HG03196 (cell line): ENCODE measurements around the gene RUSC1.
"Not testable (repeated sequence)": the region's sequence is repeated elsewhere in the genome, so short reads cannot be mapped to it uniquely, and the experiment has no call there.

ENCODE experiments used
- ATAC-seq: cut with Tn5 transposase; IDR thresholded peaks from one replicate; pipeline ENCODE4 v1.9.1; 2021; ENCODE audit not compliant: unreplicated experiment

The RUSC1 gene, protein sequence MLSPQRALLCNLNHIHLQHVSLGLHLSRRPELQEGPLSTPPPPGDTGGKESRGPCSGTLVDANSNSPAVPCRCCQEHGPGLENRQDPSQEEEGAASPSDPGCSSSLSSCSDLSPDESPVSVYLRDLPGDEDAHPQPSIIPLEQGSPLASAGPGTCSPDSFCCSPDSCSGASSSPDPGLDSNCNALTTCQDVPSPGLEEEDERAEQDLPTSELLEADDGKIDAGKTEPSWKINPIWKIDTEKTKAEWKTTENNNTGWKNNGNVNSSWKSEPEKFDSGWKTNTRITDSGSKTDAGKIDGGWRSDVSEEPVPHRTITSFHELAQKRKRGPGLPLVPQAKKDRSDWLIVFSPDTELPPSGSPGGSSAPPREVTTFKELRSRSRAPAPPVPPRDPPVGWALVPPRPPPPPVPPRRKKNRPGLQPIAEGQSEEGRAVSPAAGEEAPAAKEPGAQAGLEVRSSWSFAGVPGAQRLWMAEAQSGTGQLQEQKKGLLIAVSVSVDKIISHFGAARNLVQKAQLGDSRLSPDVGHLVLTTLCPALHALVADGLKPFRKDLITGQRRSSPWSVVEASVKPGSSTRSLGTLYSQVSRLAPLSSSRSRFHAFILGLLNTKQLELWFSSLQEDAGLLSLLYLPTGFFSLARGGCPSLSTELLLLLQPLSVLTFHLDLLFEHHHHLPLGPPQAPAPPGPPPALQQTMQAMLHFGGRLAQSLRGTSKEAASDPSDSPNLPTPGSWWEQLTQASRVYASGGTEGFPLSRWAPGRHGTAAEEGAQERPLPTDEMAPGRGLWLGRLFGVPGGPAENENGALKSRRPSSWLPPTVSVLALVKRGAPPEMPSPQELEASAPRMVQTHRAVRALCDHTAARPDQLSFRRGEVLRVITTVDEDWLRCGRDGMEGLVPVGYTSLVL

DNA sequence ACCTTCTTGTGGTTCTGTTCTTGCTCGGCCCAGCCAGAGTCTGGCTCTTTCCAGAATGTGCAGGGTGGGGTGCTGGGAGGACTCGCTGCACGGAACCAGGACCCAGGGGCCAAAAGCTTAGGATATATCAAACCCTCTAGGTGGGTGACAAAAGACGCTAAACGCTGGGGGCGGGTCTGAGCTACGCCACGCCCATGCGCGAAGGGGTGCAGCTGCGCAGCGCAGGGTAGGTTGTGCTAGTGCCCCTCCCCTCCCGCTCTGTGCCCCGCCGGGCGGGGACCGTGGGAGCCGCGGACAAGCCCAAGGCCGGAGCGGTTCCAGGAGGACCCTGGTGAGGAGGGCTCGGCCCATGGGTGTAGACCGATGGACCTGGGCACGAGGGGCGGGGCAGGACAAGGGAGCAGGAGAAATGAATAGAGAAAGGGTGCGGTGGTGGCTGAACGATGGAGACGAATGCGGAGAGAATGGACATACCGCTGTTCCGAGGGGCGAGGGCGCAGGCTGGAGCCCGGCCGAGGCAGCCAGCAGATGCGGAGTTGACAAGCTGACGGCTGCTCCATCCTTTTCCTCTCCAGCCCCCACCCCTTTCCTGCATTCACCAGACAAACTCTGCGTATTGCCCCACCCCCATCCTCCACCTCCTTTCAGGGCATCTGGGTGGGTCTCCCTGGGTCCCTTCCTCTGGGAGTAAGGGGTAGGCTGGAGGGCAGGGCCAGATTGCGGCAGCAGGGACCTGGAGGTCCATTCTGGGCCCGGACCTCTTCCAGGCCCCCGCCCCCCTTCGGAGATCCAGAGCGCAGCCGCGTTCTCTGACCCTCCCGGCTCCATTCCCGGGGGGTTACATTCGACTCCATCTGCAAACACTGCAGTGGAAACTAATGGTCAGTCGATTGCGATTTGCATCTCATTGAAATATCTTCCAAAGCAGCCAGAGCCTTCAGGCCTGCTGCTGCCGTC lies at the start of gene RUSC1:
TSS of gene RUSC1 (plus strand) at position 234 of the 957 bp plus-strand sequence. CDS start 880 bp downstream, outside the sequence.
- ATAC-seq: no peak

DNA sequence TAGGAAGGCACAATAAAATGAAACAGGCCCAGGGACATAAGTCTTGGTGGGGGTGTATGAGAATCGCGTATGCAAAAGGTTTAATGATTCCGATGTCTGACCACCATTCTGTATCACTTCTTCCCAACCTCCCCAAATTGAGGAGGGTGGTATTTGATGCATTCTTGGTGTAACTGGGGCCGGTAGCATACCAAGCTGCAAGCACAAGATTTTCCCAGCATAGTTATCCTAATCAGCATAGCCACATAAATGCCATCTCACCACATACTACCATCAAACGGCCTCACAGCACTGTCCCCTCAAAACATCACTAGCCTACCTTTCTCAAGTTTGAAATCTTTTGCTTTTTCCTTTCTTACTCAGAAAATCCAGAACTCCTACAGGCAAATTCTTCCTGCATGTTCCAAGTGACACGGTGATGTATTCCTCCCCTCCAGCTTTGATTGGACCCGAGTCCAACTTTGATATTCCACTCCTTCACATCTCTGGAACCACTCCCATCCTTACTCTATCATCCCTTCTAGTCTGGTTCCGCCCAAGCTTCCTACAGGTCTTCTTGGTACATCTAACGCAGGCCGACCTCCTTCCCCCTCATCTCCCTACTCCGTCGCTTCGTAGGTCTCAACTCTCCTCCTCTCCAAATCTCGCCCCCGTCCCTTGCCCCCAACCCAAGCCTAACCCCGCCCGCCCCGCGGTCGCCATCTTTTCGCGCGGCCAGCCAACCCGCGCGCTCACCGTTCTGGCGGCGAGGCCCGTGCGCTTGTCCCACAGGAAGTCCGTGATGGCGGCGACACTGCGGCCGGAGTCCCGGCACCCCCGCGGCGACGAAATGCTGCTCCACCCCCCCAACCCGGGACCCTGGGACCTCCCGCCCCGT lies 48.0 kb upstream of the RUSC1 start:
- ATAC-seq: peak; percentile 25

DNA sequence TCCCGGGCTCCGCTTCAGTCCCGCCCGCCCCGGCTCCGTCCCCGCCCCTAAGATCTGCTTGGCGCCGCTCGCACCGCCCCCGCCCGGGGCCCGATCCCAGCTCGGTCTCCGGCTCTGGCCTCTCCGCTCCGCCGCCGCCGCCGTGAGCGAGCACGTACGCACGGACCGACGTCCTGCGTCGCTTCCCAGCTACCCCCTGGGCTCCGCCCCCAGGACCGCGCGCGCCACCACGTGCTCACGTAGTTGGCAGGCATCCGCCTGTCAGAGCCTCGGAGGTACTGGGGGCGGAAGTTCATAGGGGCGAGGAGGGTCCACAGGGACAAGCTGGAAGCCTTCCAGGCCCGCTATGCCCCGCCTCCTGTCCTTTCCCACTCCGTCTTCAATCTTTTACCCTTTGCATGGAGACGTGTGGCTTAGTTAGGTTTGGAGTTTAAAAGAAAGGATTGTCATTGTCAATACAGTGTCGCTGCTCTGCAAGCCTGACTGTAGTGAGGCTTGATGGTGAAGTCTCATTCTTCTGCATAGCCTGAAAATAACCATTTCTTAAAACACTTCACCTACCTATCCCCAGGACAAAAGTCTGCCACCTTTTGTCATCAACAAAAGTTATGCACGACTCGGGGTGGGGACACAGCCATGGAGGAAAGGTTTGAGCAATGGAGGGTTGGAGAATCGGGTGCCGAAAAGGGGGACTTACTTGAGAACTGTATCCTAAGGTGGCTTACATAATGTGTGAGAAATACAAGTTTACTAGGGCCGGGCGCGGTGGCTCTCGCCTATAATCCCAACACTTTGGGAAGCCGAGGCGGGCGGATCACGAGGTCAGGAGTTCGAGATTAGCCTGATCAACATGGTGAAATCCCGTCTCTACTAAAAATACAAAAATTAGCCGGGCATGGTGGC lies 47.1 kb upstream of the RUSC1 start, which contains the start of gene CLK2:
TSS of gene CLK2 (minus strand) at position 162 of the 903 bp plus-strand sequence. CDS start 2,527 bp downstream, outside the sequence.
- peak; percentile 88 for ATAC-seq

DNA sequence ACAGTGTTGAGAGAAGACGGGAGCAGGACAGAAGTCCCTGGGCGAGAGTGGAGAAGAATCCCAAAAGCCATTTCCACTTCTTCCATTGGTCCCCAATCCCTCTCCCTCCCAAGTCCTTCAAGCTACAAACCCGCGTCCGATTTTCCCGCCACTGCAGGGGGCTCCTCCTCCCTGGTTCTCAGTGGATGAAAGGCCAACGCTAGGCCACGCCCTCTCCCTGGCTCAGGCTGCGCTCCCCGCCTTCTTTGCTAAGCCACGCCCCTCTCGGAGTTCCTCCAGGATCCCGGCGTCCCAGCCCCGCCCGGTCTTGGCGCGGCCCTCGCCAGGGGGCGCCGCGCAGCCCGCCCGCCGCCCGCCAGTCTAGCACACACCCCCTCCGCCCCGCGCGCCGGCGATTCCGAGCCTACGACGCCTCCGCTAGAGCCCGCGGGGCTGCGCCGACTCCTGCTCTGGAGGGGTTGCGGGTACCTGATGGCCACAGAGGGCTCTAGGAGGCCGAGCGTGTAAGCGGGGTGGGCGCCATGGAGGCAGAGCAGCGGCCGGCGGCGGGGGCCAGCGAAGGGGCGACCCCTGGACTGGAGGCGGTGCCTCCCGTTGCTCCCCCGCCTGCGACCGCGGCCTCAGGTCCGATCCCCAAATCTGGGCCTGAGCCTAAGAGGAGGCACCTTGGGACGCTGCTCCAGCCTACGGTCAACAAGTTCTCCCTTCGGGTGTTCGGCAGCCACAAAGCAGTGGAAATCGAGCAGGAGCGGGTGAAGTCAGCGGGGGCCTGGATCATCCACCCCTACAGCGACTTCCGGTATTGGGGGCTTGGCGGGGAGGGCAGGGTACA lies 43.4 kb upstream of the RUSC1 start, which contains the start of gene HCN3:
TSS of gene HCN3 (plus strand) at position 394 of the 832 bp plus-strand sequence. CDS start at position 522, 128 bp downstream.
- ATAC-seq: peak; percentile 54

DNA sequence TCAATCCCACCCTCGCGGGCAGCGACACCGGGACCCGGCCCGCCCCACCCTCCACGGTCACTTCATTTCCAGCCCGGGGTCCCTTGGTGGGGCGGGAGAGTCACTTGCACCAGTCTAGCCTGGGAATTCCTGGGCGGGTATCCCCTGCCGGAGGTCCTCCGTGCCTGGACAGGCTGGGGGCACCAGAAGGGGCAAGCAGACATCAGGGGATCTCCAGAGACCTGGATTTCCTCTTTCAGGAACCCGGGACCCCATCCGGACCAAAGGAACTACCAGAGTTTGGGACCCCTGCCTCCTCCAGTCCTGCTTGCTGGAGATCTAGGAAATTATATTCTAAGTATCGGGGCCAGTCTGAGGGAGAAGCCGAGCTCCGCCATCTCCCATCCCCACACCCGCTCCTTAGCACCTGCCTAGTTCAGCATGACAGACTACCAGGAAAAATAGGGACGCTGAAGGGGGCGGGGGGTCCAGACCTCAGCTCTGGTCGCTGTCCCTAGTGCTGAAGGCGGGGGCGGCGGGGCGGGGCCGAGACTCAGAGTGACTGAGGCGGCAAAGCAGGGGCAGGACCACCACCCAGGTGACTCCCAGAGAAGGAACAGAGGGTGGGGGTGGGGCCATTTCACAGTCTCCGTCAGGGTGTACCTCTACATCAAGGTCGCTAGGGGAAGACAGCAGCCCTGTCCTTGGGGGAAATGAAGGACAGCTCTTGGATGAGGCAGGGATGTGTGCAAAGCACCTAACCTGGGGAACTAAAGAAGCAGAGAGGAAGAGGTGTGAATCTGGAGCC lies 42.6 kb upstream of the RUSC1 start:
- no peak for ATAC-seq

DNA sequence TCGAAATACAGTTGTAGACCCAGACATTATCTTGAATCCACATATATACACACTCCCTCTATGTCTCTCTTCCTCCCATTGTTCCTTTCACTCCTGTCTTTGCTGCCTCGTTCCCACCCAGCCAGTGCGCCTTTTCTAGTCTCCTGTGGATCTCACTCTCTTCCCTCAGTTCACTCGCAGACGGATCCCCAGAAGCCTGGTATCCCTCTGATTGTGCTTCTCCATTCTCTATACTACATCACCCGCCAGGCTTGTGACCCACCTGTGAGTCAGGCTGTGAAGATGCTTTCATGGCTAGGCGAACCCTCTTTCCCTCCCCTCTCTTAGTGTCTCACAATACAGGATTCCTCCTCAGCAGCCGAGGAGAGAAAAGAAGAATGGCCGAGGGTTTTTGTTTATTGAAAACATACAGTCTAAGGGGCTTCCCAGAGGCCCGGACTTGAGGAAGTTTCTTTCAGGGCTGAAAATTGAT lies 42.0 kb upstream of the RUSC1 start:
- ATAC-seq: no peak

DNA sequence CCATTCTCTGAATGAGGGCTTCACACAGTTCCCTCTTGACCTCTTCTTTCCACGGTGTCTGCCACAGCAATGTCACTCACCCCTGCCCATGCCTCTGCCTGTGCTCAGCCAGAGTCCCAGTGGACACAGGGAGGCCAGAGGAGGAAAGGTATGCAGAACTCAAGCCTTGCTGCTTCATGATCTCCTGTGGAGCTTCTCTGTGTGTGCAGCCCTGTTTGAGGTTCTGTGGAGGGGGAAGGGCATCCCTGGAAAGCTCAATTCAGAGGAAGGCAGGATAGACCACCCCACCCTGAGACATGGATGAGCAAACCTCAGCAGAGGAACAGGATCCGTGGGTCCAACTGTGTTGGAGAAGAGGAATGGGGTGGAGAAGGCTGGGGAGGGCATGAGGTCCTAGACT lies 41.4 kb upstream of the RUSC1 start:
- no peak for ATAC-seq

DNA sequence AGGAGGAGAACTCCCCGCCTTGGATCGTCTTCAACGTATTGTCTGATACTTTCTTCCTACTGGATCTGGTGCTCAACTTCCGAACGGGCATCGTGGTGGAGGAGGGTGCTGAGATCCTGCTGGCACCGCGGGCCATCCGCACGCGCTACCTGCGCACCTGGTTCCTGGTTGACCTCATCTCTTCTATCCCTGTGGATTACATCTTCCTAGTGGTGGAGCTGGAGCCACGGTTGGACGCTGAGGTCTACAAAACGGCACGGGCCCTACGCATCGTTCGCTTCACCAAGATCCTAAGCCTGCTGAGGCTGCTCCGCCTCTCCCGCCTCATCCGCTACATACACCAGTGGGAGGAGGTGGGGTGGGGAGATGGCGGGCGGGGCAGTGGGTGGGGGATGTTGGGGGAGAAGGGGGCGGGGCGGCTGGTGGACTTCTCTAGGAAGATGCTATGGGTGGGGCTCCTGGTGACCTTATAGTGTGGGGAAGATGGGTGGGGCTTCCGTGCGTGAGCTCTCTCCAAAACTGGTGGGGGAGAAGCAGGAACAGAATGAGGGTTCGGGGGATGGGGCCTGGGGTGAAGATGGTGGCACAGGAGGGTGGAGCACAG lies 38.1 kb upstream of the RUSC1 start:
- no peak for ATAC-seq

DNA sequence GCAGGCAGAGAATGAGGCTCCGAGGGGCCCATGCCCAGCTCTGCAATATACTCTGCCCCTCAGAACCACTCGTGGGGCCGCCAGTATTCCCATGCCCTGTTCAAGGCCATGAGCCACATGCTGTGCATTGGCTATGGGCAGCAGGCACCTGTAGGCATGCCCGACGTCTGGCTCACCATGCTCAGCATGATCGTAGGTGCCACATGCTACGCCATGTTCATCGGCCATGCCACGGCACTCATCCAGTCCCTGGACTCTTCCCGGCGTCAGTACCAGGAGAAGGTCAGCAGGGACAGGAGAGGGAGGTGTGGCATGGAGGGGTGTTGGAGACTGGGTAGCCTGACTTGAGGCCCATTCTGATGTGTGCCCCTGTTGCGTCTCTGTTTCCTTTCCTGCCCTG lies 36.2 kb upstream of the RUSC1 start:
- no peak for ATAC-seq

DNA sequence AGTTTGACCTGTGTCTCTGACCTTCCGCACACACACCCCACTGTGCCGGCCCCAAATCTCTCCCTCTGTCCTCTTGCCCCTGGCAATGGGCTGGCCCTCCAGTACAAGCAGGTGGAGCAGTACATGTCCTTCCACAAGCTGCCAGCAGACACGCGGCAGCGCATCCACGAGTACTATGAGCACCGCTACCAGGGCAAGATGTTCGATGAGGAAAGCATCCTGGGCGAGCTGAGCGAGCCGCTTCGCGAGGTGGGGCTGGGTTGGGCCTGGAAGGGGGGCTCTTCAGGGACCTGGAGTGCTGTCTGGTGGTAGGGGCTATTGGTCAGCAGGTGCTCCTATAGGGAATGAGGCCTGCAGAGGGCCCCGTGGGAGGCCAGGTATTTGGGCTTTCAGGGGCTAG lies 35.6 kb upstream of the RUSC1 start:
- no peak for ATAC-seq

DNA sequence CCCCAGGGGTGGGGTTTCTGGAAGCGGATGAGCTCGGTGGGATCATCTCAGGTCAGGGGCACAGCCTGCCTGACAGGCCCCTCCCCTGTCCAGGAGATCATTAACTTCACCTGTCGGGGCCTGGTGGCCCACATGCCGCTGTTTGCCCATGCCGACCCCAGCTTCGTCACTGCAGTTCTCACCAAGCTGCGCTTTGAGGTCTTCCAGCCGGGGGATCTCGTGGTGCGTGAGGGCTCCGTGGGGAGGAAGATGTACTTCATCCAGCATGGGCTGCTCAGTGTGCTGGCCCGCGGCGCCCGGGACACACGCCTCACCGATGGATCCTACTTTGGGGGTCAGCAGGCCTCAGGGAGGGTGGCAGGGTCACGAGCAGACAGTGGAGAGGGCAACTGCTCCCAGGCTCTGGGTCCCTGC lies 35.1 kb upstream of the RUSC1 start:
- no peak for ATAC-seq

DNA sequence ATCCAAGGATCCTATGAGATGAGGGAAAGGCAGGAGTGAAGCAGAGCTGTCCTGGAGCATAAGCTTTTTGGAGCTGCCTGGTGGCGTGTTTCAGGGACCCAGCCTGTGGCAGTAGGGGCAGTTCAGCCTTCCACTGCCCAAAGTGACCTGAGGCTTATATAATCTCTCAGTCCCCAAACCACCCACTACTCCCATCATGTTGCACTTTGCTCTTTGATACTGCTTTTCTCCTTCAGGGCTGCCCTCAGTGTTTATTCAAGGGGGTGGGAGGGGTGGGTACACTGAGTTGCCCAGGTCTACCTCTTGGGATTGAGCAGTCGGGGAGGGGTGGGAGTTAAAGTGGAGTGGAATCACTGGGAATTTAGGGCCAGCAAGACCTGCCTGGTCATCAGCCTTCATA lies 34.1 kb upstream of the RUSC1 start:
- no peak for ATAC-seq

DNA sequence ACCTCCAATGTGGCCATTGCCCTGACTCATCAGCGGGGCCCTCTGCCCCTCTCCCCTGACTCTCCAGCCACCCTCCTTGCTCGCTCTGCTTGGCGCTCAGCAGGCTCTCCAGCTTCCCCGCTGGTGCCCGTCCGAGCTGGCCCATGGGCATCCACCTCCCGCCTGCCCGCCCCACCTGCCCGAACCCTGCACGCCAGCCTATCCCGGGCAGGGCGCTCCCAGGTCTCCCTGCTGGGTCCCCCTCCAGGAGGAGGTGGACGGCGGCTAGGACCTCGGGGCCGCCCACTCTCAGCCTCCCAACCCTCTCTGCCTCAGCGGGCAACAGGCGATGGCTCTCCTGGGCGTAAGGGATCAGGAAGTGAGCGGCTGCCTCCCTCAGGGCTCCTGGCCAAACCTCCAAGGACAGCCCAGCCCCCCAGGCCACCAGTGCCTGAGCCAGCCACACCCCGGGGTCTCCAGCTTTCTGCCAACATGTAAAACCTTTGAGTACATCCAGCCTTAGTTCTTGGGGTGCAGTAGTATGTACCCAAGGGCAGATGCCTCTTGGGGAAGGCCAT lies 32.6 kb upstream of the RUSC1 start:
- ATAC-seq: no peak

DNA sequence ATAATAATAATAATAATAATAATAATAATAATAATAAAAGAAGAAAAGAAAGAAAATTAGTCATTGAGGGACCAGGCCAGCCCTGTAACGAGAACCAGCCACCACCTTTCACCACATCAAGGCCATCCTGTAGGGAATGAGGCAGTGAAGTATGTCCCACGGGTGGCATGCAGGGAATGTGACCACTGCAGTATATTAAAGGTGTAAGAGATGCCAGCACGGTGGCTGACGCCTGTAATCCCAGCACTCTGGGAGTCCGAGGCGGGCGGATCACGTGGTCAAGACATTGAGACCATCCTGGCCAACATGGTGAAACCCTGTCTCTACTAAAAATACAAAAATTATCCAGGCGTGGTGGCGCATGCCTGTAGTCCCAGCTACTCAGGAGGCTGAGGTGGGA lies 29.7 kb upstream of the RUSC1 start:
- ATAC-seq: not testable (repeated sequence)

DNA sequence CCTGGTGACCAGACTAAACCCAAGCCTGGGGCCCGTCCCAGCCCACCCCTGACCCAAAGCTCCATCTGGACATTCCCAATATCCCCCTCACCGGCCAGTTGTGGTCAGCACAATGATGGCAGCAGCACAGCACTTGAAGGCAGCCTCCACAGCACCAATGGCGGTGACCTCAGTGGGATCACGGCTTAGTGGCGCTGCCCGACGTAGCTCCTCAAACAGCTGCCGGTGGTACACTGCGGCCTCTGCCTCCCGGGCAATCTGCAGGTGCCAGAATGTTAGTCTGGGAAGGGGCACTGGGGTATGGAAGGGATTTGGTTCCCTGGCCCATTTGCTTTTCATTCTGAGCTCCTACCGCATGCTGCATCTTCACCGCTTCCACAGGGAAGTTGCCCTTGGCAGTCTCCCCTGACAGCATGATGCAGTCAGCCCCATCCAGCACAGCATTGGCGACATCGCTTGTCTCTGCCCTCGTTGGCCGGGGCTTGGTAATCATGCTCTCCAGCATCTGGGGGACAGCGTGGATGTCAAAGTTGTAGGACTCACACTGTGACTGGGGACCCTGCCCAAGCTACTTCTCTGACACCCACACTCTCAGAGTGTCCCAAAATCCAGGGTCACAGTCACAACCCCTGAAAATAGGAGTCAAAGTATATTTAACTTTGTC lies 27.5 kb upstream of the RUSC1 start:
- ATAC-seq: no peak
